H4 (cell line): ENCODE measurements around the gene NAB2. TPM values are rescaled to one million over a fixed set of nuclear protein-coding genes. Genes with fewer than 3 reads are reported as not detected.
"Not testable (repeated sequence)": the region's sequence is repeated elsewhere in the genome, so short reads cannot be mapped to it uniquely, and the experiment has no call there.

ENCODE experiments used
- DNase-seq: peaks from one replicate; pipeline ENCODE4 v3.0.0-alpha.2; 2015; ENCODE audit warnings: low spot score
- total RNA-seq: library from RNA; depleted of rRNA; stranded (reverse); fragments of >200 nt; shearing (Covaris generic); gene quantifications from 2 replicates; pipeline ENCODE4 v1.2.3, GENCODE V29; 2014

NAB2 gene
- total RNA-seq, 1 experiment from 2014 or later: 16.5 TPM

GRCh38 chr12:57111031-57111734 is 22.3 kb downstream of the NAB2 start, which contains the start of gene STAT6:
Gene STAT6 (minus strand): TSS chr12:57111362. CDS start chr12:57108278, 3,084 bp downstream.
- peak; percentile 84 for DNase-seq

DNA sequence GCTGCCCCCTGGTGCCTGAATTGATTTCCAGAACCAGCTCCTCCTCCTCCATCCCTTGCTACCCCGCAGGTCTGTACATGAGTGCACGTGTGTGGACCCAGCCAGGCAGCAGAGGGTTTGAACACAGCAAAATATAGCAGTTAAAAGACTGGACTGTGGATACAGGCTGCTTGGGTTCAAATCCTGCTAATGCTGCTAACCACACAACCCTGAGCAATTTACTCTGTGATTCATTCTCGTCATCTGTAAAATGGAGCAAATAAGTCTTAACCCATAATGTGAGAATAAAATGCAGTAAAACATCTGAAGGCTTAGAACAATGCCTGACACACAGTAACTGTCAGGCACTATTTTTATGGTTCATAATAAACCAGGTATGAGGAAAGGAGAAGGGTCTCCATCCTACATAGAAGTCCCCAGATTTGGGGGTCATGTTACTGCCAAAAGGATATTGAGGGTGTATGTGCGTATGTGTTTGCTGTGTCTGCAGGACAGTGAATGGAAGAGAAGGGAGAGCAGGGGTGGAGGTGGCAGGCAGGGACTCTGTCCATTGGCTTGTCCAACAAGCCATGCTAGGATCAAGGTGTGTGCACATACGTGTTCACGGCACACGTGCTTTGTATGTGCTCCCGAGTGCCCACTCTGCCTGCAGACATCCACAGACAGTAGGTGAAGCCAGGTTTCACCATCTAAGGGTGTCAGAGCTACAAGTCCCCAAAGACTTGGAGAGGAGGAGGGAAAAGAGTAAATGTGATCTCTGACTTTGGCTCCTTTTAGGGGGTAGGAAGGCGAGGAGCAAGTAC is 23.8 kb downstream of the NAB2 start:
- no peak for DNase-seq

DNA sequence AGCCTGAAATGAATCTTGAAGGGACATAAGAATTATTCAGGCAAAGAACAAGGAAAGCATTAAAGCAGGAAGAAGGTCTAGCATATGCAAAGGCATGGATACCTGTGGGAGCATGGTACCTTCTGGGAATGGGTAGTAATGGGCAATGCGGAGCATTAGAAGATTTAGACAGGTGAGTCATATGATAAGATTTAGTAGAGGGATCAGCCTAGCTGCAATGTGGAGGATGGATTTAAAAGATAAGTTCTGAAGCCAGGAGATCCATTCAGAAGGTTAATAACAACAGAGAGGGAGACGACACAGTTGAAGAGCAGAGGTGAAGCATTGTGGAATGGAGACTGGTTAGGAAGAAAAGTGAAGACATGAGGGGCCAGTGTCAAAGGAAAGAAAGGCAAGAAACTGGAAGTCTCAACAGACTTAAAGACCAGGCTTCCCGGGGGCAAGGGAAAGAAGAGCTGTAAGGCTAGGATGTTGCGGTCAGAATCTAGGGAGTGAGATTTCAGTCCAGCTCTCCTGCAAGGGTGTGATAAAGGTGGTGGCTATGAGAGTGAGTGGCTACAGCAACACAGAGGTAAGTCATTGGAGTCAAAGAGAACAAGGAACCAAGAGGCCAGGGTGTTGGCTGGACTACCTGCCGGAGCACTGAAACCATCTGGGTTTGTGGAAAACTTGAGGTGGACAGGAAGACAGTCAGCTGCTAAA is 27.8 kb downstream of the NAB2 start:
- no peak for DNase-seq

GRCh38 chr12:57118711-57119271 is 29.9 kb downstream of the NAB2 start:
- DNase-seq: no peak

- DNase-seq: no peak
Measured at GRCh38 chr12:57119294-57120085, 30.6 kb downstream of the NAB2 start.

DNA sequence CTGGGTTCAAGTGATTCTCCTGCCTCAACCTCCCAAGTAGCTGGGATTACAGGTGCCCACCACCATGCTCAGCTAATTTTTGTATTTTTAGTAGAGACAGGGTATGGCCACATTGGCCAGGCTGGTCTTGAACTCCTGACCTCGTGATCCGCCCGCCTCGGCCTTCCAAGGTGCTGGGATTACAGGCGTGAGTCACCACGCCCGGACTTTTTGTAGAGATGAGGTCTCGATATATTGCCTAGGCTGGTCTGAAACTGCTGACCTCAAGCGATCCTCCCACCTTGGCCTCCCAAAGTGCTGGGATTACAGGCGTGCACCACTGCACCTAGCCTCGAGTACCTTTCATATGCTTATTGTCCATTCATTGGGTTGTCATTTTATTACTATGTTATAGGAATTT is 31.8 kb downstream of the NAB2 start:
- DNase-seq: not testable (repeated sequence)

DNA sequence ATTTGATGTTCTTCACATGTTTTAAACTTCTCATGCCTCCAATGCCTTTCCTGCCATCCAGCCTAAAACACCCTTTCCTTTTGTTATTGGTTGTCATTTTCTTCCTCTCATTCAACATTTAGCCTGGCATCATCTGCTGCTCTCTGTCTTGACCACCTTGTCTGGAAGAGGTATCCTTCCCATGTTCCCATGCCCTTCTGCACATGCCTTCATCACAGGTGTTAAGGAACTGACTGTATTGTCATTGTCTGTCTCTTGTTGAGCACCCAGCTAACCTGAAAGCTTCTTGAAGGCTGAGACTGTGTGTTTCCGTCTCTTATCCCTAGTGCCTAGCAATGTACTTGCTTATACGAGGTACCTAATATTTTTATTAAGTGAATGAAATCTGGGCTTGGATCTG is 34.9 kb downstream of the NAB2 start:
- no peak for DNase-seq

DNA sequence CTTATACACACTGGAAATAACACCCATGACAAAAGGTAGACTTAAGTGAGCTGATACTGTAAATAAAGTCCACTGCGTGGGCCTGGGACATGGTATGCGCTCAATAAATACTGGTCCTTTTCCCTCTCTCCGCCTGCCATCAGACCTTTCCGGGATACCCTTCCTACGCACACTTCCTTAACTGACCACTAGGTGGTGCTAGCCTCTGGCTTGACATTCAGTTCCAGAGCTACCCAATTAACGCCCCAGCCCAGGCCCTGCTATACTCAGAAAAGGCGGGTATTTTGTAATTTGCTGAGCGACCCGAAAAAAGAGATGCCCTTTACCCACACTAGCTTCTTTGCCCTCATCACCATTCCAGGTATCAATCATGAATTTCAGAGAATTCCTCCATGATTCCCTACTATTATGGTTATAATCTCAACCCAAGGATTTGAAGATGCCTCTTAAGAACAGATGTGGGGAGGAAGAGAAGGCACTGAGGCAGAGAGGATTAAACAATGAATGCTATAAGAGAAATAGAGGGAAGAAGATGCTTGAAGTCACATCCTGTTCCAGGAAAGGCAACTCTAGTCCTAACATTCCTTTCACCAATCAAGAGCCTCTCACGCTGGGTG is 35.5 kb downstream of the NAB2 start:
- DNase-seq: peak; percentile 67

- DNase-seq: no peak
Measured at GRCh38 chr12:57126061-57126460, 37.1 kb downstream of the NAB2 start.

DNA sequence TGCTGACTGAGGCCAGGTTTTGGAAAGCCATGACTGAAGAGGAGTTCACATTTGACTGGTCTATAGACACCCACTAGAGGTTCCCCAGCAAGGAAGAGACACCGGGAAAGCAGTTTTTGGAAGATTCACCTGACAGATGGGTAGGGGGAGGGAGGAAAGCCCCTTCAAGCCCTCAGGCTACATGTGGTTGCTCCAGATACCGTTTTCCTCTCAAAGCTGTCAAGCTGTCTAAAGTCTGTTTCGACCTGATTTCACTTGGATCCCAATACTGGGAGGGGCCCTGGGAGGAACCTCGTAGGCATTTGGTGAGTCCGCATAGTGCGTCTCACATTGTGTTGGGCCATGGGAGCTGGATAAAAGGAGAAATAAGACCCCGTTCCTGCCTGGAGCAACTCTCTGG is 37.6 kb downstream of the NAB2 start:
- no peak for DNase-seq

DNA sequence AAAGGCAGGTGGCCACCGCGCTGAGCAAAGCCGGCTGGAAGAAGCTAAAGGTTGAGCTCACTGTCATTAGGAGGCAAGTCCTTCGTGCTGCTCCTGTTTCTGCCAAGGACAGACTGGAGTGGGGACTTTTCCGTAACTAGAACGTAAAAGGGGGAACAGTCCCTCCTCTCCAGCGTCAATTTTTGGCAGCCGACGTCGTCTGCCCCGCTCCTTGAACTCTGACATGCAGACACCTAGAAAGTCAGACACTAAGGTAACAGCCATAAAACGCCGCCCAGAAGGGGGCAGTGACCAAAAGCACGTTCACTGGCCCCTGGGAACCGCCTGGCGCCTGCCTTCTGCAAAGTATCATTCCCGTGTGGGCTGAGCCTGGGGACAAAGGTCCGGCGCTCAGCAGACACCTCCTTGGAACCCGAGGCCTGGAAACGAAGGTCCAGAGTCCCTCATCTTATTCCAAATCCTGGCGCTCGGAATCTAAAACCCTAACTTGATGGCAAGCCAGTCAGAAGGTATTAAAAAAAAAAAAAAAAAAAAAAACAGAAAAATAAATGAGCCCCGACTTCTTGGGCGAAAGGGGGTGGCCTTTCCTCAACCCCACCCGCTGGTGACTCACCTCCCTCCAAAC is 38.3 kb downstream of the NAB2 start:
- peak; percentile 45 for DNase-seq

GRCh38 chr12:57127726-57128518 is 39.0 kb downstream of the NAB2 start, which contains the start of gene LRP1:
Gene LRP1 (plus strand): TSS chr12:57128483. CDS start chr12:57128965, 482 bp downstream.
- DNase-seq: peak; percentile 65

- DNase-seq: no peak
Measured at GRCh38 chr12:57128519-57129247, 39.8 kb downstream of the NAB2 start.

DNA sequence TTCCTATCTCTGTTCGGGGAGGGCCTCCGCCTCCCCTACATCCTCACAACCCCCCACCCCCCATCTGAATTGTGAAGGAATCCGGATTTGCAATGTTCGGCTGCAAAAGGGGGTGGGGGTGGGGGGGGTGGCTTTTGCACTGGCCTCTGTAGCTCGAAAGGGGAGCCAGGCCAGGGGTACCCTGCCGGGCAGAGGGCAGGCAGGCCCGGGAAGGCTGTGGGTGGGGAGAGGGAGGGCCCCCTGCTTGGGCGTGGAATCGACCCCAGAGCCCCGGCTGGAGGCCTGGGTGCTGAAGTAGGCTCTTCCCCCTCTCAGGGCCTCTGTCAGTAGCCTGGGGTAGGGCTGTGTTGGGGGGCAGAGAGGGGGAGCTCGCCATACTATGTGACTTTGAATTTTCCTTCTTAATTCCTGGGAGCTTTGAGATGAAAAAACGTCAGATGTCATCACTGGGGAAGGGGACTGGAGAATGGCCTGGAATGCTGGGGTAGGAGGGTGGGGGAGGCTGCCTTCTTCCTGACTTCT is 40.5 kb downstream of the NAB2 start:
- no peak for DNase-seq

- no peak for DNase-seq
Measured at GRCh38 chr12:57129889-57130288, 41.0 kb downstream of the NAB2 start.

DNA sequence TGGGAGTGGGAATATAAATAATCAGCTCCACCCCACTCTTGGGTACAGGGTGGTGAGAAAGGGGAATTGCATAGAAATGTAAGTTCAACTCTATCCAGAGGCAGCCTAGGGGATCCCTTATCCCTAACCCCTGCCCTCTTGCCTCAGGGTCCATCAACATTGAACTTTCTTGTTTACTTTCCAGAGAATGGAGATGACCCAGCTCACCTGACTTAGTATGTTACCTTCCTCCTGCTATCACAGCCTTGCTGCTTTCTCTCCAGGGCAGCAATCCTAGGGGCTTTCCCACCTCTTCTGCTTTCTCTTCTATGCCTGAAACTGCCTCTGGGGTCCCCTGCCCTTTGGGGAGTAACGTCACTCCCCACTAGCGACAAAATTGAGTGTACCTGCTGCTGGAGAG is 42.0 kb downstream of the NAB2 start:
- no peak for DNase-seq

DNA sequence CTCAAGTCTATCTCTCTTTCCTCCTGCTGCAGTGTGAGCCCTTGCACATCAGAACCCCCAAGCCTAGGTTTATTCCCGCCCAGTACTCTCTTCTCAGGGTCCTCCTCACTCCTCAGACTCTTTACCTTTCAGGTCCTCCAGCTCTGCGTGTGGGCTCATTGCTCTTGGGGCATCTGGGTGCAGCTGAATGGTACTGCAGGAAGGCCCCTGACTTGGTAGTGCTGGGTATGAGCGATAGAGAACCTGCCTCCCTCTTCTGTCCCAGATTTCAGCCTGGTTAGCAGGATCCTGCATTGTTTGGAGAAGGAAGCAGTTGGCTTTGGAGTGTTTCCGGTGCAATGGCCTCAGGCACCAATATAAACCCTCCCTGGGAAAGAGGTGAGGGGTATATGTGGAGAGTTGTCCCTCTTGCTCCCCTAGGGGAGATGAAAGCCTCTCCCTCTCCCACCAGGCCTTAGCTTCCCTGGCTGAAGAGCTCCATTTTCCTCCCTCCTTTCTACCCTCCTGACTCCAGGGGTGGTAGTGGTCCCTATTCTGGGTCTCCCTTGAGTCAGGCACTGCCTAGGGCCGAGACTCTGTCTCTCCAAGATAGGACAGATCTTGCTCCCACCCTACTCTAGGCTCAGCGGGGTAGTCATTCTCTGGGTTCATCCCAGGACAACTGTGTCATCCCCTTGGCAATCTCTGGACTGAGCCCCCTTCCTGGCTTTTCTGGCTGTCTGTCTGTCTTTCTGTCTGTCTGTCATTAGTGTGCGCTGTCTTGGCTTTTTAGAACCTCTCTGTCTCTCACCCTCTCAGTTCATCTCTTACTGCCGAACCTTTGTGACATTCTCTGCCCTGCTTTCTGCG is 43.2 kb downstream of the NAB2 start:
- no peak for DNase-seq
